Parathyroid adenoma (tissue), 2 donors: ENCODE data around the gene CHEK1.

Experiments
- H2AFZ ChIP-seq: fragments of 300-600 bp; sonication (generic); one replicate; pipeline ENCODE4 v1.7.0; 2017; ENCODE audit warnings: antibody characterized with exemption, mild to moderate bottlenecking
- H3K27ac ChIP-seq: fragments of 300-600 bp; sonication (generic); one replicate; pipeline ENCODE4 v1.7.0; 2017
- H3K27me3 ChIP-seq: fragments of 300-600 bp; sonication (generic); one replicate; pipeline ENCODE4 v1.7.0; 2017; ENCODE audit warnings: low read length; ENCODE audit not compliant: control insufficient read depth, insufficient read depth
- H3K36me3 ChIP-seq: fragments of 300-600 bp; sonication (generic); one replicate; pipeline ENCODE4 v1.7.0; 2017; ENCODE audit warnings: low read length; ENCODE audit not compliant: control insufficient read depth, insufficient read depth
- H3K4me1 ChIP-seq: fragments of 300-600 bp; sonication (generic); one replicate; pipeline ENCODE4 v1.7.0; 2017; ENCODE audit warnings: control low read depth
- H3K4me2 ChIP-seq: fragments of 300-600 bp; sonication (generic); one replicate; pipeline ENCODE4 v1.7.0; 2017; ENCODE audit warnings: low read length
- H3K4me3 ChIP-seq: fragments of 300-600 bp; sonication (generic); one replicate; pipeline ENCODE4 v1.7.0; 2017; ENCODE audit warnings: low read depth, low read length
- H3K79me2 ChIP-seq: fragments of 300-600 bp; sonication (generic); one replicate; pipeline ENCODE4 v1.7.0; 2017; ENCODE audit warnings: control low read depth
- H3K9ac ChIP-seq: fragments of 300-600 bp; sonication (generic); one replicate; pipeline ENCODE4 v1.7.0; 2017; ENCODE audit warnings: mild to moderate bottlenecking
- H3K9me3 ChIP-seq: fragments of 300-600 bp; sonication (generic); one replicate; pipeline ENCODE4 v1.7.0; 2017; ENCODE audit warnings: low read length; ENCODE audit not compliant: control insufficient read depth
- TF ChIP-seq, protein P1 (sequence below): fragments of 300-600 bp; sonication (generic); IDR thresholded peaks from one replicate; pipeline ENCODE4 v1.7.0; 2017; ENCODE audit warnings: antibody characterized with exemption, mild to moderate bottlenecking
- donor health status: primary hyperparathyroidism.

CHEK1 gene

DNA sequence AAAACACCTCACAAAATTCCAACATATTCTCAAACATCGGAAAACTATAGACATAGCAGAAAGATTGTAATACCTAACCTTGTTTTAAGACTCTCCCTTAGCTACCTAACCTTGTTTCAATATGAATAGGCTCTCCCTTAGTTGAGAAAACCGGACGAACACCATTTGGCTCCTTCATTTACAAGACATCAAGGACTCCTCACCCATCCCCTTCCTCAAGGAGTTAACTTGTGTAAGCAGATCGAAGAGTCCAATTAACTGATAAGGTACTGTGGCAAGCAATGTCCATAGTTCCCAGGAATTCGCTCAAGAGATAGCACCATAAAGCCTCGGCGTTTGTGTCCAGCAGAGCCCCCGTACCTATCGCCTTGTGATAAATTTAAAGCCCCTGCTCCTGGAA is 60.3 kb downstream of the CHEK1 start:
- Histone ChIP-seq H3K4me3 (no peak overlapping the region), H3K9me3 (no peaks in the 10 kb centered on the region), H2AFZ (no peak overlapping the region), H3K4me2 (no peak overlapping the region), H3K79me2 (no peaks in the 10 kb centered on the region), H3K27ac (no peak overlapping the region), H3K4me1 (no peaks in the 10 kb centered on the region), H3K27me3 (no peaks in the 10 kb centered on the region), H3K36me3 (no peaks in the 10 kb centered on the region), H3K9ac (no peak overlapping the region)
- TF ChIP-seq, protein P1, sequence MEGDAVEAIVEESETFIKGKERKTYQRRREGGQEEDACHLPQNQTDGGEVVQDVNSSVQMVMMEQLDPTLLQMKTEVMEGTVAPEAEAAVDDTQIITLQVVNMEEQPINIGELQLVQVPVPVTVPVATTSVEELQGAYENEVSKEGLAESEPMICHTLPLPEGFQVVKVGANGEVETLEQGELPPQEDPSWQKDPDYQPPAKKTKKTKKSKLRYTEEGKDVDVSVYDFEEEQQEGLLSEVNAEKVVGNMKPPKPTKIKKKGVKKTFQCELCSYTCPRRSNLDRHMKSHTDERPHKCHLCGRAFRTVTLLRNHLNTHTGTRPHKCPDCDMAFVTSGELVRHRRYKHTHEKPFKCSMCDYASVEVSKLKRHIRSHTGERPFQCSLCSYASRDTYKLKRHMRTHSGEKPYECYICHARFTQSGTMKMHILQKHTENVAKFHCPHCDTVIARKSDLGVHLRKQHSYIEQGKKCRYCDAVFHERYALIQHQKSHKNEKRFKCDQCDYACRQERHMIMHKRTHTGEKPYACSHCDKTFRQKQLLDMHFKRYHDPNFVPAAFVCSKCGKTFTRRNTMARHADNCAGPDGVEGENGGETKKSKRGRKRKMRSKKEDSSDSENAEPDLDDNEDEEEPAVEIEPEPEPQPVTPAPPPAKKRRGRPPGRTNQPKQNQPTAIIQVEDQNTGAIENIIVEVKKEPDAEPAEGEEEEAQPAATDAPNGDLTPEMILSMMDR, result no peak

DNA sequence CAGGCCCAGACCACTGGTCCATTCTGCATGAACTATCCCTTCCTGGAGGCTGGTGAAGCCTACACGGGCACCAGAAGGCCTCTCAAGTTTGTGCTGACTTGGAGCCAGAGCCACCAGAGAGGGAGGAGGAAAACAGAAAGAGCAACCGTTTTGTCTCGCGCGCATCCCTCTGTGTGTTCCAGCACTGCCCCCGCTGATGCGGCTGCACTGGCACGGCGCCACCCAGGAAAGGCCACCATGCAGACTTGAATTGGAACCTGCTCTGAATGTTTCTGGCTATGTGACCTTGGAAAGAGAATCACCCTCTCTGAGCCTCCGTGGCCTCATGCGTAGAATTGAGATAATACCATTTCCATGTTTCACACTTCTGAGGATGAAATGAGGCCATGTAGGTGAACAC is 63.1 kb downstream of the CHEK1 start:
- H3K4me1 ChIP-seq, result no peaks in the 10 kb centered on the region
- H3K9ac ChIP-seq, result no peak overlapping the region
- no peak overlapping the region for H3K4me2 ChIP-seq
- H3K27me3 ChIP-seq, result no peaks in the 10 kb centered on the region
- H3K36me3 ChIP-seq, result no peaks in the 10 kb centered on the region
- no peak overlapping the region for H3K27ac ChIP-seq
- H3K79me2 ChIP-seq, result no peaks in the 10 kb centered on the region
- no peaks in the 10 kb centered on the region for H3K9me3 ChIP-seq
- H2AFZ ChIP-seq, result no peak overlapping the region
- TF ChIP-seq, protein P1, result no peak
- H3K4me3 ChIP-seq, result no peak overlapping the region

DNA sequence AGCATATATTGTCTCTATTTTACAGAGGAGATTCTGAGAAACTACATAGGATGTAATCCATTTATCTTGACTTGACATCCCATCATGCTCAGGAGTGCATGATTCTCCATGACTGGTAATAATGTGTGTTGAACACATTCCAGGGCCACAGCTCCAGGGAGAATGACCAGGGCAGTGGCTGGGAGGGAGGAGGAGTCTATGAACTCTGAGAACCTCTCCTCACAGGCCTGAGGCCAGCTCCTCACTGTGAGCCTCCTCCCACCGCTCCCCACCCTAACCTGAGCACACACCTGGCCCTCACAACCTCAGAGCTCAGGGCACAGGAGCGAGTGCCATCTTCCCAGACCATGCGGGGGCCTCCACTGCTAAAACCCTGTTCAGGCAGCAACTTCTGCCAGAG is 63.7 kb downstream of the CHEK1 start:
- Histone ChIP-seq H3K9ac (no peak overlapping the region), H3K27me3 (no peaks in the 10 kb centered on the region), H3K4me1 (no peaks in the 10 kb centered on the region), H2AFZ (no peak overlapping the region), H3K27ac (no peak overlapping the region), H3K4me2 (no peak overlapping the region), H3K4me3 (no peak overlapping the region), H3K79me2 (no peaks in the 10 kb centered on the region), H3K9me3 (no peaks in the 10 kb centered on the region), H3K36me3 (no peaks in the 10 kb centered on the region)
- TF ChIP-seq, protein P1, result no peak

DNA sequence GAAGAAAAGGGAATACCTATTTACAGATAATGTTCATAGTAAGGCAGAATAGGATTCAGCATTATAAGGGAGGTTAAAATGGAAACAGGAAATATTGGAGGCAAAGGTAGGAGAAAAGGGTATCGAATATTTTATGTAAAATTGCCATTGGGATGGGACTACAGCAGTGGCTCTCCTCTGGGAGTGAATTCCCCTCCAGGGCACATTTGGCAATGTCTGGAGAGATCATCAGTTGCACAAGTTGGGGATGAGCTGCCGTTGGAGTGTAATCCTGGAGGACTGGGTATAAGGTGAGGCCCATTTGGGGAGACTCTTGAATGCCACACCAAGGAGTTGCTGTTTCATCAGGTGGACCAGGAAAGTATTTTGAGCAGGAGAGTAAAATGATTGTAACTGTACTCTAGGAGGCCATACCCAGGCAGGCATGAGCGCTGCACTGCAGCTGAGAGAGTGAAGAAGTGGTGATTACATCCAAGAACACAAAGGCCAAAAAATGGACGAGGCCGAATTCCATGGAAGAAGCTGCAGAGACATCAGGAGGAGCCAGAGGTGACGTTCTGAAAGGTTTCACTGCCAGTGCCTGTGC is 64.4 kb downstream of the CHEK1 start:
- Histone ChIP-seq H3K4me3 (no peak overlapping the region), H3K27me3 (no peaks in the 10 kb centered on the region), H3K79me2 (no peaks in the 10 kb centered on the region), H2AFZ (no peak overlapping the region), H3K9ac (no peak overlapping the region), H3K27ac (no peak overlapping the region), H3K36me3 (no peaks in the 10 kb centered on the region), H3K4me1 (no peaks in the 10 kb centered on the region), H3K4me2 (no peak overlapping the region), H3K9me3 (no peaks in the 10 kb centered on the region)
- TF ChIP-seq, protein P1, result no peak

DNA sequence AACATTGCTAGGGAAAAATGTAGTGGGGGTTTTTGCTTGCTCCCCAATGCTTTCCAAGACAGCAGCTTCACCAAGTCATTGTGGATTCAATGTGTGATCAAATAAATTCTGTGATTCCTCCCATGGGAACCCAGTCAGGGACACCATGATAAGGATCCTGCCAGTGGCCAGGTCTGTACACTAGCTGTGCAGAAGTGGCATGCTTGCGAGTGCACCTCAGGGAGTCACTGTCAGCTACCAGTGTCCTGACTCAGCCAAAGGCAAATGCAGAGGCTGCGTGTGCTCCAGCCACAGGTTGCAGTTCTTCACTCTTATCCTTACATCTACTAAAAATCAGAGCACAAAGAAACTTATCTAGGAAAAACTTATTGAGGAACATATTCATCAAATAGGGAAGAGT is 65.0 kb downstream of the CHEK1 start:
- H2AFZ ChIP-seq, result no peak overlapping the region
- no peak overlapping the region for H3K4me2 ChIP-seq
- H3K9ac ChIP-seq, result no peak overlapping the region
- no peaks in the 10 kb centered on the region for H3K9me3 ChIP-seq
- no peaks in the 10 kb centered on the region for H3K27me3 ChIP-seq
- H3K27ac ChIP-seq, result no peak overlapping the region
- no peaks in the 10 kb centered on the region for H3K79me2 ChIP-seq
- no peak overlapping the region for H3K4me3 ChIP-seq
- TF ChIP-seq, protein P1, result no peak
- H3K36me3 ChIP-seq, result no peaks in the 10 kb centered on the region
- no peaks in the 10 kb centered on the region for H3K4me1 ChIP-seq
